Fibroblast of mammary gland (primary cell): Measurements from ENCODE around the gene PALB2.
"Not testable (repeated sequence)": the region's sequence is repeated elsewhere in the genome, so short reads cannot be mapped to it uniquely, and the experiment has no call there.

Experiments used
- DNase-seq: peaks from one replicate; pipeline ENCODE4 v3.0.0-alpha.2; 2010; ENCODE audit warnings: low read depth
- H3K4me3 ChIP-seq: 2 replicates; pipeline ENCODE4 v1.5.1; 2011; ENCODE audit warnings: low read depth, mild to moderate bottlenecking, low read length, moderate library complexity; ENCODE audit not compliant: control insufficient read depth
- CTCF ChIP-seq: conservative IDR thresholded peaks from 2 replicates; pipeline ENCODE4 v1.5.1; 2011; ENCODE audit warnings: low read depth, low read length, inconsistent platforms; ENCODE audit not compliant: control insufficient read depth, insufficient read depth

The PALB2 gene

DNA sequence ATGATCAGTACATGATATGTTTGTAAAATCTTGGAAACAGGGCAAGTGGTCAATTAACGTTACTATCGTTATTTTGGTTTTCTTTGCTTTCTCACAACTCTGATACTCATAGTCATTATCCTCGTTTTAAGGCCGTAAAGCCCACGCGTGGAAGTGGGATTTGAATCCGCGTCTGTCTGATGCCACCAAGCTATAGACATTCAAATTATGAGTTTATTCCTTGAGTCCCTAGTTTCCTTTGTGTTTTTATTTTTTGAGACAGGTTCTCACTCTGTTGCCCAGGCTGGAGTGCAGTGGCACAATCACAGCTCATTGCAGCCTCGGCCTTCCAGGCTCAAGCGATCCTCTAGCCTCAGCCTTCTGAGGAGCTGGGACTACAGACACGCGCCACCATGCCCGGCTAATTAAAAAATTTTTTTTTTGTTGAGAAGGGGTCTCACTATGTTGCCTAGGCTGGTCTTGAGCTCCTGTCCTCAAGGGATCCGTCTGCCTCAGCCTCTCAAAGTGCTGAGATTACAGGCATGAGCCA is 1.2 kb upstream of the PALB2 start:
- no peak for DNase-seq
- peak overlapping the region; percentile 87 for H3K4me3 ChIP-seq
- TF ChIP-seq CTCF, result no peak

- TF ChIP-seq CTCF, result no peak
- H3K4me3 ChIP-seq, result peak overlapping the region; percentile 87
- peak; percentile 11 for DNase-seq
Measured at GRCh38 chr16:23640615-23640930, 537 bp downstream of the PALB2 start.

GRCh38 chr16:23635958-23636357 is 5.2 kb downstream of the PALB2 start:
- no peak for TF ChIP-seq CTCF
- peak; percentile 15 for DNase-seq
- no peak overlapping the region for H3K4me3 ChIP-seq

- TF ChIP-seq CTCF, result no peak
- no peak for DNase-seq
- H3K4me3 ChIP-seq, result no peak overlapping the region
Measured at GRCh38 chr16:23634461-23635036, 6.6 kb downstream of the PALB2 start.

- not testable (repeated sequence) for H3K4me3 ChIP-seq, DNase-seq
Measured at GRCh38 chr16:23631874-23632273, 9.2 kb downstream of the PALB2 start.

GRCh38 chr16:23629516-23629915 is 11.6 kb downstream of the PALB2 start:
- no peak for DNase-seq
- no peak overlapping the region for H3K4me3 ChIP-seq
- no peak for TF ChIP-seq CTCF

DNA sequence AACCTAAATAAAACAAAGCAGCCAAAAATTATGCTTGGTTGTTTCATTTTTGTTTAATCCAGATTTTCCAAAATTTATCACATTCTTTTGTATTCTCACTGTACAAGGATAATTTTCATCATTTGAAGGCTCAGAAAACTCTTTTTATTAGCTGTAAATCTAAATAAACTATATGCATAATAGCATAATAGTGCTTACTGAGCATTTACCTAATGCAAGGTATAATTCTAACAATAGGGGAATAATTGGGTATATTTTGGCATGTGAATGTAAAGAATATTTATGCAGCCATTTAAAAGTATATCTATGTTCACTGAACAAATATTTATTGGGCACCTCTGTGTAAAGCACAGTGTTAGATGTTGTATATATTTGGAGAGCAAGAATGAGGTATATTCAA is 17.0 kb downstream of the PALB2 start:
- TF ChIP-seq CTCF, result no peak
- H3K4me3 ChIP-seq, result no peak overlapping the region
- no peak for DNase-seq
